Cortex of kidney (tissue), 1 donor: Measurements from ENCODE around the gene SNX9.
"Not testable (repeated sequence)": the region's sequence is repeated elsewhere in the genome, so short reads cannot be mapped to it uniquely, and the experiment has no call there.

Experiments
- DNase-seq: peaks from one replicate; lab custom pipeline; 2025; lab: John Stamatoyannopoulos, UW

Gene SNX9

GRCh38 chr6:157823001-157823527 lies at the start of gene SNX9:
TSS of gene SNX9 (plus strand) at chr6:157823246. CDS start at chr6:157823435, 189 bp downstream.
- no peak for DNase-seq

GRCh38 chr6:157773248-157773773 lies 49.7 kb upstream of the SNX9 start:
- no peak for DNase-seq

GRCh38 chr6:157774153-157775135 lies 48.6 kb upstream of the SNX9 start:
- no peak for DNase-seq

GRCh38 chr6:157775376-157775775 lies 47.7 kb upstream of the SNX9 start:
- DNase-seq = no peak

- no peak for DNase-seq
Measured at GRCh38 chr6:157777344-157777743, 45.7 kb upstream of the SNX9 start.

GRCh38 chr6:157778719-157779118 lies 44.3 kb upstream of the SNX9 start:
- no peak for DNase-seq

- DNase-seq = no peak
Measured at GRCh38 chr6:157779705-157780604, 43.1 kb upstream of the SNX9 start.

- no peak for DNase-seq
Measured at GRCh38 chr6:157785636-157786035, 37.4 kb upstream of the SNX9 start.

GRCh38 chr6:157786221-157786620 lies 36.8 kb upstream of the SNX9 start:
- no peak for DNase-seq

- no peak for DNase-seq
Measured at GRCh38 chr6:157787080-157787479, 36.0 kb upstream of the SNX9 start.

- no peak for DNase-seq
Measured at GRCh38 chr6:157788180-157788579, 34.9 kb upstream of the SNX9 start.

- DNase-seq = no peak
Measured at GRCh38 chr6:157789297-157789696, 33.7 kb upstream of the SNX9 start.

- DNase-seq = no peak
Measured at GRCh38 chr6:157789861-157790260, 33.2 kb upstream of the SNX9 start.

- no peak for DNase-seq
Measured at GRCh38 chr6:157790548-157791160, 32.4 kb upstream of the SNX9 start.

GRCh38 chr6:157791450-157791849 lies 31.6 kb upstream of the SNX9 start:
- no peak for DNase-seq

GRCh38 chr6:157792671-157793070 lies 30.4 kb upstream of the SNX9 start:
- DNase-seq = no peak

- DNase-seq = not testable (repeated sequence)
Measured at GRCh38 chr6:157794012-157794411, 29.0 kb upstream of the SNX9 start.

GRCh38 chr6:157795841-157796240 lies 27.2 kb upstream of the SNX9 start:
- no peak for DNase-seq

GRCh38 chr6:157798851-157799250 lies 24.2 kb upstream of the SNX9 start:
- no peak for DNase-seq

- DNase-seq = not testable (repeated sequence)
Measured at GRCh38 chr6:157799561-157799960, 23.5 kb upstream of the SNX9 start.

- DNase-seq = no peak
Measured at GRCh38 chr6:157800420-157801237, 22.4 kb upstream of the SNX9 start.
